22Rv1 (cell line): ENCODE data around the gene SCGB3A1.

ENCODE experiments used
- CTCF ChIP-seq: fragments of 450-650 bp; IDR thresholded peaks from 2 replicates; pipeline ENCODE4 v1.5.1; 2017; ENCODE audit warnings: mild to moderate bottlenecking
- ZFX ChIP-seq: fragments of 450-650 bp; IDR thresholded peaks from 2 replicates; pipeline ENCODE4 v1.6.1; 2017; ENCODE audit warnings: antibody characterized with exemption, borderline replicate concordance

- no peak for TF ChIP-seq CTCF
- TF ChIP-seq ZFX, result no peak
These were observed 27.2 kb upstream of the SCGB3A1 start for GRCh38 chr5:180618487-180618828.
